H1 (cell line): Measurements from ENCODE around the gene PLEKHM3. TPM values are rescaled to one million over a fixed set of nuclear protein-coding genes. Genes with fewer than 3 reads are reported as not detected.

Experiments used
- EGR1 ChIP-seq: IDR thresholded peaks from 2 replicates; pipeline ENCODE4 v1.6.1; 2011; ENCODE audit warnings: low read depth, low read length, borderline replicate concordance
- NRF1 ChIP-seq: IDR thresholded peaks from 2 replicates; pipeline ENCODE4 v1.6.1; 2011; ENCODE audit warnings: mild to moderate bottlenecking, low read depth, low read length, improper control_type of control experiment
- SAP30 ChIP-seq: fragments of 300-600 bp; sonication (generic); IDR thresholded peaks from 2 replicates; pipeline ENCODE4 v1.7.1; 2012; ENCODE audit warnings: low read length, moderate library complexity, mild to moderate bottlenecking, inconsistent platforms; ENCODE audit not compliant: insufficient read depth, insufficient replicate concordance
- polyA plus RNA-seq, 7 experiments: library from polyadenylated mRNA; depleted of rRNA in 3 of 7; stranded (reverse) in 5 of 7; unstranded in 2 of 7; fragments of >200 nt in 5 of 7; fragments of 200-250 nt in 2 of 7; gene quantifications; 1 replicate in 5 of 7; 2 replicates in 1 of 7; 4 replicates in 1 of 7; pipeline versions ENCODE4 v1.2.1 to v1.2.3, GENCODE V29; 2011 to 2013; ENCODE audit warnings: missing spikeins in 2 of 7, mixed read lengths in 2 of 7
- total RNA-seq: library from RNA; stranded (reverse); fragmentation: NEBNext Ultra II Directional; extraction: Animal tissue kit (Norgen Biotek cat#: 25700); gene quantifications from 2 replicates; pipeline ENCODE4 v1.2.1, GENCODE V29; 2021

Gene PLEKHM3
- total and polyA plus RNA-seq, 2 of the 8 experiments (the other 6 are each of a cell fraction or from before 2014, with no cell fraction given): 2.3 to 5.8 TPM

DNA sequence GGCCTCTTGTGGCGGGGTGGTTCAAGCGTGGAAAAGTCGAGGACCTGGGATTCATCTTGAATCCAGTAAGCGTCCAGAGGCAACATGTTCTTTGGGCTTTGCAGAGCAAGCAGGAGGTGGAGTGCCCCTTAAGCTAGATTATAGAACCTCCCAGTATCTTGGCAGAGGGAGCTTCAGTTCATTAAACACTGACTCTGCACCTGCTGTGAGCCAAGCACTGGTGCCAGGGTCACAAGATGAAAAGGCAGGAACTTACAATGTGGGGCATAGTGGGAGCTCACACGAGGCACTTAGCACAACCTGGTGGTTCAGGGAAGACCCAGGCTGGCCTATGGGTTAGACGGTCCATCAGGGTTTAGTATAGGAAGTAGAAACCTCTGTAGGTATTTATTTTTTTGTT is 248.2 kb downstream of the PLEKHM3 start (continued):
- TF ChIP-seq SAP30 (no peak), EGR1 (no peak), NRF1 (no peak)
